ENCODE measurements around the gene CDK6.

- no peak for TF ChIP-seq CTCF (IDR thresholded peaks at IDR 0.05)
- no peak for TF ChIP-seq EZH2phosphoT487 (IDR thresholded peaks at IDR 0.05)
These were observed 29.9 kb downstream of the CDK6 start for GRCh38 chr7:92806496-92806895.

Data from neural progenitor cell (in vitro differentiated cells).